GM21390 (cell line): ENCODE results near the gene CPNE7.

ENCODE experiments used
- ATAC-seq: cut with Tn5 transposase; IDR thresholded peaks from one replicate; pipeline ENCODE4 v1.9.1; 2021; ENCODE audit not compliant: unreplicated experiment

CPNE7 gene

GRCh38 chr16:89548344-89549006 lies 27.1 kb upstream of the CPNE7 start:
- ATAC-seq, result no peak

GRCh38 chr16:89549007-89549700 lies 26.4 kb upstream of the CPNE7 start:
- ATAC-seq, result no peak

GRCh38 chr16:89550421-89551007 lies 25.0 kb upstream of the CPNE7 start:
- no peak for ATAC-seq

- ATAC-seq, result no peak
These were observed 23.2 kb upstream of the CPNE7 start for GRCh38 chr16:89552329-89552728.

GRCh38 chr16:89552913-89553312 lies 22.6 kb upstream of the CPNE7 start:
- ATAC-seq, result no peak

- ATAC-seq, result no peak
These were observed 21.8 kb upstream of the CPNE7 start for GRCh38 chr16:89553733-89554132.

GRCh38 chr16:89554343-89554742 lies 21.2 kb upstream of the CPNE7 start:
- no peak for ATAC-seq

- no peak for ATAC-seq
These were observed 20.3 kb upstream of the CPNE7 start for GRCh38 chr16:89555265-89555664.

- ATAC-seq, result no peak
These were observed 19.8 kb upstream of the CPNE7 start for GRCh38 chr16:89555780-89556179.

- no peak for ATAC-seq
These were observed 18.5 kb upstream of the CPNE7 start for GRCh38 chr16:89556750-89557689.

GRCh38 chr16:89557690-89558490 lies 17.7 kb upstream of the CPNE7 start:
- no peak for ATAC-seq

GRCh38 chr16:89560378-89561141 lies 15.0 kb upstream of the CPNE7 start, which contains the start of gene RPL13:
Gene RPL13, plus strand, starts transcription at chr16:89560682. Its CDS starts 278 bp downstream, at chr16:89560960.
- peak; percentile 85 for ATAC-seq

- no peak for ATAC-seq
These were observed 14.2 kb upstream of the CPNE7 start for GRCh38 chr16:89561142-89561883.

- no peak for ATAC-seq
These were observed 13.5 kb upstream of the CPNE7 start for GRCh38 chr16:89561884-89562599.

- no peak for ATAC-seq
These were observed 12.6 kb upstream of the CPNE7 start for GRCh38 chr16:89562939-89563338.

GRCh38 chr16:89563639-89564392 lies 11.7 kb upstream of the CPNE7 start:
- no peak for ATAC-seq

- no peak for ATAC-seq
These were observed 10.9 kb upstream of the CPNE7 start for GRCh38 chr16:89564476-89565255.
